ENCODE results near the gene MYO18A.

GRCh38 chr17:29021226-29021625 is 159.0 kb downstream of the MYO18A start:
- no peak for TF ChIP-seq EZH2 (optimal IDR thresholded peaks at IDR 0.05; ENCODE audit: low read depth, low read length)
- TF ChIP-seq, protein P1, sequence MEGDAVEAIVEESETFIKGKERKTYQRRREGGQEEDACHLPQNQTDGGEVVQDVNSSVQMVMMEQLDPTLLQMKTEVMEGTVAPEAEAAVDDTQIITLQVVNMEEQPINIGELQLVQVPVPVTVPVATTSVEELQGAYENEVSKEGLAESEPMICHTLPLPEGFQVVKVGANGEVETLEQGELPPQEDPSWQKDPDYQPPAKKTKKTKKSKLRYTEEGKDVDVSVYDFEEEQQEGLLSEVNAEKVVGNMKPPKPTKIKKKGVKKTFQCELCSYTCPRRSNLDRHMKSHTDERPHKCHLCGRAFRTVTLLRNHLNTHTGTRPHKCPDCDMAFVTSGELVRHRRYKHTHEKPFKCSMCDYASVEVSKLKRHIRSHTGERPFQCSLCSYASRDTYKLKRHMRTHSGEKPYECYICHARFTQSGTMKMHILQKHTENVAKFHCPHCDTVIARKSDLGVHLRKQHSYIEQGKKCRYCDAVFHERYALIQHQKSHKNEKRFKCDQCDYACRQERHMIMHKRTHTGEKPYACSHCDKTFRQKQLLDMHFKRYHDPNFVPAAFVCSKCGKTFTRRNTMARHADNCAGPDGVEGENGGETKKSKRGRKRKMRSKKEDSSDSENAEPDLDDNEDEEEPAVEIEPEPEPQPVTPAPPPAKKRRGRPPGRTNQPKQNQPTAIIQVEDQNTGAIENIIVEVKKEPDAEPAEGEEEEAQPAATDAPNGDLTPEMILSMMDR (IDR thresholded peaks at IDR 0.05; ENCODE audit: low read length) = no peak
